AG10803 (cell line): ENCODE measurements around the gene MROH2B.

ENCODE experiments used
- DNase-seq: peaks from one replicate; pipeline ENCODE4 v3.0.0; 2010; ENCODE audit warnings: low read depth
- H3K4me3 ChIP-seq: 2 replicates; pipeline ENCODE4 v1.5.1; 2011; ENCODE audit warnings: mild to moderate bottlenecking, low read length, control low read depth
- TF ChIP-seq, protein P1 (sequence below): conservative IDR thresholded peaks from 2 replicates; pipeline ENCODE4 v1.5.1; 2011; ENCODE audit warnings: mild to moderate bottlenecking, low read length, control low read depth, inconsistent platforms

The MROH2B gene

GRCh38 chr5:41097642-41098041, 26.5 kb upstream of the MROH2B start:
- TF ChIP-seq, protein P1, sequence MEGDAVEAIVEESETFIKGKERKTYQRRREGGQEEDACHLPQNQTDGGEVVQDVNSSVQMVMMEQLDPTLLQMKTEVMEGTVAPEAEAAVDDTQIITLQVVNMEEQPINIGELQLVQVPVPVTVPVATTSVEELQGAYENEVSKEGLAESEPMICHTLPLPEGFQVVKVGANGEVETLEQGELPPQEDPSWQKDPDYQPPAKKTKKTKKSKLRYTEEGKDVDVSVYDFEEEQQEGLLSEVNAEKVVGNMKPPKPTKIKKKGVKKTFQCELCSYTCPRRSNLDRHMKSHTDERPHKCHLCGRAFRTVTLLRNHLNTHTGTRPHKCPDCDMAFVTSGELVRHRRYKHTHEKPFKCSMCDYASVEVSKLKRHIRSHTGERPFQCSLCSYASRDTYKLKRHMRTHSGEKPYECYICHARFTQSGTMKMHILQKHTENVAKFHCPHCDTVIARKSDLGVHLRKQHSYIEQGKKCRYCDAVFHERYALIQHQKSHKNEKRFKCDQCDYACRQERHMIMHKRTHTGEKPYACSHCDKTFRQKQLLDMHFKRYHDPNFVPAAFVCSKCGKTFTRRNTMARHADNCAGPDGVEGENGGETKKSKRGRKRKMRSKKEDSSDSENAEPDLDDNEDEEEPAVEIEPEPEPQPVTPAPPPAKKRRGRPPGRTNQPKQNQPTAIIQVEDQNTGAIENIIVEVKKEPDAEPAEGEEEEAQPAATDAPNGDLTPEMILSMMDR: no peak
- DNase-seq: no peak
- H3K4me3 ChIP-seq: no peak overlapping the region

- DNase-seq: no peak
- no peak overlapping the region for H3K4me3 ChIP-seq
- TF ChIP-seq, protein P1: no peak
Observed at GRCh38 chr5:41095324-41096101, 24.4 kb upstream of the MROH2B start.

DNA sequence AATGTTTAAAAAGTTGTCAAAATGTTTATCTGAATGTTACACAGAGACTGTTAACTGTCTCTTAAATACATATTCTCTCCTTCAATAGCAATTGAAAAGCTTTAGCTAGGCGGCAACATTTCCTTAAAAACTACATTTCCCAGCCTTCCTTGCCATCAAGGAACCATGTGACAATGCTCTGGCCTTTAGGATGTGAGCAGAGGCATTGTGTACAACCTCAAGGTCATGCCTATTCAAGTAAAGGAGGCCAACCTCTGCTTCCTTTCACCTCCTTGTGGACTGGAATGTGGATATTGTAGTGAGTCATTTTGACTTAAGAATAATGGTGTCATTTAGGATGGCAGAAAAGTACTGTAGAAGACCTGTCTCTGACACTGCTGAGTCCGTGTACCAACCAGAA, 23.7 kb upstream of the MROH2B start:
- DNase-seq: no peak
- no peak overlapping the region for H3K4me3 ChIP-seq
- TF ChIP-seq, protein P1: no peak

DNA sequence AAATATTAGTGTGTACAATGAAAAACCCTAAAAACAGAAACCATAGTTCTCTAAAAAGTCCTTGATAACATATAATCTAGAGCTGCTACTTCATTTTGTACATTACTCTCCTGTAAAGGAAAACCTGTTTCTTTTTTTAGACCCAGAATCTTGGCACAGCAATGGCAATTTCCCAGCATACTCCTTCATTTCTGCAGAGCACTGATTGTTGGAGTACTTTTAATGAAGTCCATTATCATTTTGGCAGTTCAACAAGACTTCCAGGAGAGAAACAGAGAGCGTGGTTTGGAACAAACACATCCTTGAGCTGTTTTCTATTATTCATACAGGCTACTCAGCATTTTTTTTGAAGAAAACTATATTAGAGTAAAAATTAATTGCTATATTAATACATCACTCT, 22.7 kb upstream of the MROH2B start:
- H3K4me3 ChIP-seq: no peak overlapping the region
- no peak for DNase-seq
- TF ChIP-seq, protein P1: no peak

- TF ChIP-seq, protein P1: no peak
- peak; percentile 33 for DNase-seq
- H3K4me3 ChIP-seq: no peak overlapping the region
Observed at GRCh38 chr5:41087461-41087860, 16.3 kb upstream of the MROH2B start.

DNA sequence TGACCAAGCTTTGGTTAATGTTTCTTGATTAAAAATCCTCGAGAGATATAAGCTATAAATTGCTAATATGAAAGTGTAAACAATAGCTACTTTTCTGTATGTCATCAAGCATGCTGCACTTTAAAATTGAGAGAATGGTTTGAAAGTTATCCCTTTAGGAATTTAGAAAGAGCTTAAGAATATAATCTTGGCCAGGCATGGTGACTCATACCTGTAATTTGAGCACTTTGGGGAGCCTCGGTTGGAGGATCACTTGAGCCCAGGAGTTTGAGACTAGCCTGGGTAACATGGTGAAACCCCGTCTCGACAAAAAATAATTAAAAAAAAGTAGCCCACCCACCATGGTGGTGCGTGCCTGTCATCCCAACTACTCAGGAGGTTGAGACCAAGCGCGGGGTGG, 12.2 kb upstream of the MROH2B start:
- TF ChIP-seq, protein P1: no peak
- H3K4me3 ChIP-seq: no peak overlapping the region
- DNase-seq: no peak

DNA sequence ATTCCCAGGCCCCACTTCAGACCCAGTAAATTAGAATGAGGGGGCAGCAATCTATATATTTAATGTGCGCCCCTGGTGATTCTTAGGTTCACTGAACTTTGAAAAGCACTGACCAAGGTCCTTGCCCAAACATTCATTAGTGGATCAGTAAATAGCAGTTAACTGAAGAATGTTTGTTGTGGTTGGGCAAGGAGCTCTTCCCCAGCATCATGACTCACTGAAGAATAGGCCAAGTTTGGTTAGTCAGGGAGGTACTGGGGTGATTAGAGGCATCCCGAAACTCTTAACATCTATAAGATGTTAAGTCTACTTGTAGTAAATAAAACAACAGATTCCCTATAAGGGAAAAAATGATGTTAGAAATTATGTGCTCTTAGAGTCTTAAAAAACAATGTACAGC, 833 bp upstream of the MROH2B start:
- peak; percentile 21 for DNase-seq
- TF ChIP-seq, protein P1: no peak
- H3K4me3 ChIP-seq: no peak overlapping the region
